Prostate gland (tissue), 2 donors: ENCODE measurements around the gene SOHLH1.

Source experiments
- POLR2A ChIP-seq: fragments of 450-650 bp; IDR thresholded peaks from one replicate; pipeline ENCODE4 v1.6.1; 2016; ENCODE audit warnings: antibody characterized with exemption, mild to moderate bottlenecking
- POLR2AphosphoS5 ChIP-seq: sonication (generic); formaldehyde crosslinking; IDR thresholded peaks from one replicate; pipeline ENCODE4 v1.6.1; 2017; ENCODE audit warnings: antibody characterized with exemption
- TF ChIP-seq, protein P1 (sequence below), 4 experiments: fragments of 200-600 bp in 2 of 4; fragments of 450-650 bp in 2 of 4; sonication (generic) in 2 of 4; IDR thresholded peaks; 1 replicate in 3 of 4; 2 replicates in 1 of 4; pipeline ENCODE4 v1.5.1; 2016 to 2019; ENCODE audit warnings: antibody characterized with exemption in 4 of 4, mild to moderate bottlenecking in 2 of 4, moderate library complexity in 2 of 4

DNA sequence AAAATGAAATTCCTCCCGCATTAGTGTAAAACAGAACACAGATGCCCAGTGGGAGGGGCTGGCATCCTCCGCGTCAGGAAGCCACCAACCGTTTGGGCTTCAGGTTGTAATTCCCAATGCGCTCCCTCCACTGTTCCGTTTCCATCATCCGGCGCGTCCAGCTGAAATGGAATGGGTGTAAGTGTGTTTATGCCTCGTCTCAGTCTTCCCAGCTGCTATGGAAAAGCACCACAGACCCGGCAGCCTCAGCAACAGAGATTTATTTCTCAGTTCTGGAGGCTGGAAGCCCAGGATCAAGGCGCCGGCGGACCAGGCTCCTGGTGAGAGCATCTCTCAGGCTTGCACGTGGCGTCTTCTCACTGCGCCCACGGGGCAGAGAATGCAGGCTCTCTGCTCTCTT is 23.1 kb upstream of the SOHLH1 start:
- TF ChIP-seq POLR2AphosphoS5 = no peak
- TF ChIP-seq, protein P1, sequence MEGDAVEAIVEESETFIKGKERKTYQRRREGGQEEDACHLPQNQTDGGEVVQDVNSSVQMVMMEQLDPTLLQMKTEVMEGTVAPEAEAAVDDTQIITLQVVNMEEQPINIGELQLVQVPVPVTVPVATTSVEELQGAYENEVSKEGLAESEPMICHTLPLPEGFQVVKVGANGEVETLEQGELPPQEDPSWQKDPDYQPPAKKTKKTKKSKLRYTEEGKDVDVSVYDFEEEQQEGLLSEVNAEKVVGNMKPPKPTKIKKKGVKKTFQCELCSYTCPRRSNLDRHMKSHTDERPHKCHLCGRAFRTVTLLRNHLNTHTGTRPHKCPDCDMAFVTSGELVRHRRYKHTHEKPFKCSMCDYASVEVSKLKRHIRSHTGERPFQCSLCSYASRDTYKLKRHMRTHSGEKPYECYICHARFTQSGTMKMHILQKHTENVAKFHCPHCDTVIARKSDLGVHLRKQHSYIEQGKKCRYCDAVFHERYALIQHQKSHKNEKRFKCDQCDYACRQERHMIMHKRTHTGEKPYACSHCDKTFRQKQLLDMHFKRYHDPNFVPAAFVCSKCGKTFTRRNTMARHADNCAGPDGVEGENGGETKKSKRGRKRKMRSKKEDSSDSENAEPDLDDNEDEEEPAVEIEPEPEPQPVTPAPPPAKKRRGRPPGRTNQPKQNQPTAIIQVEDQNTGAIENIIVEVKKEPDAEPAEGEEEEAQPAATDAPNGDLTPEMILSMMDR (IDR thresholded peaks at IDR 0.05) = no peak
- no peak for TF ChIP-seq POLR2A
